BJ (cell line): ENCODE data around the gene PPP1R9A. TPM values are rescaled to one million over a fixed set of nuclear protein-coding genes. Genes with fewer than 3 reads are reported as not detected.
A peak's percentile ranks its signal among the peaks of the same experiment; 100 is the strongest.

Experiments
- CTCF ChIA-PET: fragments of 350-600 bp; formaldehyde crosslinking; extraction: SDS; loops from one replicate; lab custom pipeline; 2021; ENCODE audit warnings: antibody characterized with exemption, inconsistent platforms; lab: Yijun Ruan, JAX
- POLR2A ChIA-PET: fragments of 300-600 bp; sonication (Branson Sonifier 250); formaldehyde crosslinking; extraction: SDS; loops from one replicate; lab custom pipeline; 2021; ENCODE audit warnings: antibody characterized with exemption; lab: Charles Lee
- DNase-seq: peaks from one replicate; pipeline ENCODE4 v3.0.0-alpha.2; 2011; ENCODE audit warnings: low read depth
- H3K27me3 ChIP-seq: 2 replicates; pipeline ENCODE4 v1.6.0; 2011; ENCODE audit warnings: low read length; ENCODE audit not compliant: control insufficient read depth, insufficient read depth
- H3K36me3 ChIP-seq: 2 replicates; pipeline ENCODE4 v1.5.1; 2011; ENCODE audit warnings: low read length; ENCODE audit not compliant: control insufficient read depth, insufficient read depth
- H3K4me3 ChIP-seq: 2 replicates; pipeline ENCODE4 v1.5.1; 2011; ENCODE audit warnings: low read depth, mild to moderate bottlenecking, control low read depth, low read length
- CTCF ChIP-seq: IDR thresholded peaks from 2 replicates; pipeline ENCODE4 v1.5.1; 2011; ENCODE audit warnings: low read depth, mild to moderate bottlenecking, control low read depth, inconsistent platforms, low read length, moderate library complexity; ENCODE audit not compliant: insufficient read depth
- polyA plus RNA-seq: library from polyadenylated mRNA; depleted of rRNA; stranded (reverse); fragments of >200 nt; gene quantifications from 2 replicates; pipeline ENCODE4 v1.2.3, GENCODE V29; 2011

Gene PPP1R9A
- polyA plus RNA-seq, 1 experiment, result 0.09 TPM

GRCh38 chr7:95155965-95156364 lies 248.6 kb downstream of the PPP1R9A start:
- DNase-seq, result no peak
- no peaks in the 10 kb centered on the region for H3K27me3 ChIP-seq
- no peaks in the 10 kb centered on the region for H3K36me3 ChIP-seq
- H3K4me3 ChIP-seq, result no peak overlapping the region
- CTCF ChIA-PET, result no interaction called here
- TF ChIP-seq CTCF, result no peak
- POLR2A ChIA-PET, result no interaction called here

- ChIA-PET CTCF (no interaction called here), POLR2A (no interaction called here)
- no peak for DNase-seq
- no peaks in the 10 kb centered on the region for H3K27me3 ChIP-seq
- TF ChIP-seq CTCF, result no peak
- no peak overlapping the region for H3K4me3 ChIP-seq
- no peaks in the 10 kb centered on the region for H3K36me3 ChIP-seq
These were observed 250.0 kb downstream of the PPP1R9A start for GRCh38 chr7:95157381-95157780.

- ChIA-PET CTCF (no interaction called here), POLR2A (no interaction called here)
- Histone ChIP-seq H3K27me3 (no peaks in the 10 kb centered on the region), H3K36me3 (no peaks in the 10 kb centered on the region), H3K4me3 (no peak overlapping the region)
- no peak for TF ChIP-seq CTCF
- DNase-seq, result no peak
These were observed 262.3 kb downstream of the PPP1R9A start for GRCh38 chr7:95169678-95170077.

GRCh38 chr7:95172420-95172819 lies 265.0 kb downstream of the PPP1R9A start:
- Histone ChIP-seq H3K27me3 (no peaks in the 10 kb centered on the region), H3K36me3 (no peaks in the 10 kb centered on the region), H3K4me3 (no peak overlapping the region)
- no peak for TF ChIP-seq CTCF
- CTCF ChIA-PET, result no interaction called here
- POLR2A ChIA-PET, result no interaction called here
- DNase-seq, result no peak

- CTCF ChIA-PET, result interaction anchor here (1.0 to 1.3 kb wide), 2 partner anchors 57 to 287 kb away, joined by 3 to 5 read pairs; no protein-coding TSS in a partner anchor
- Histone ChIP-seq H3K27me3 (no peaks in the 10 kb centered on the region), H3K36me3 (no peaks in the 10 kb centered on the region), H3K4me3 (no peak overlapping the region)
- peak; percentile 26 for TF ChIP-seq CTCF
- no peak for DNase-seq
- POLR2A ChIA-PET, result no interaction called here
These were observed 283.1 kb downstream of the PPP1R9A start for GRCh38 chr7:95190515-95190914.
